ENCODE data around the gene IRX4.

- no peak for TF ChIP-seq CTCF (IDR thresholded peaks at IDR 0.05)
- no peak for TF ChIP-seq POLR2AphosphoS5 (IDR thresholded peaks at IDR 0.05; ENCODE audit: low read depth, low read length)
- no peak for TF ChIP-seq EP300 (IDR thresholded peaks at IDR 0.05; ENCODE audit: borderline replicate concordance in 1 of 2, low read depth in 1 of 2, low read length in 1 of 2)
Measured at GRCh38 chr5:1910081-1910760, 27.5 kb upstream of the IRX4 start.

Data from SK-N-SH (cell line).